ENCODE data around the gene CCDC182.

CCDC182 gene

GRCh38 chr17:57745242-57745641 is at the start of gene CCDC182:
Gene CCDC182 (minus strand): TSS chr17:57745299. CDS start chr17:57745272, 27 bp downstream.
- no peak for DNase-seq (ENCODE audit: extremely low read depth in 1 of 2, low read depth in 1 of 2)

GRCh38 chr17:57794841-57795240 is 49.7 kb upstream of the CCDC182 start:
- DNase-seq (ENCODE audit: extremely low read depth in 1 of 2, low read depth in 1 of 2): no peak

- DNase-seq (ENCODE audit: extremely low read depth in 1 of 2, low read depth in 1 of 2): no peak
Measured at GRCh38 chr17:57788725-57789124, 43.6 kb upstream of the CCDC182 start.

GRCh38 chr17:57785022-57785421 is 39.9 kb upstream of the CCDC182 start:
- no peak for DNase-seq (ENCODE audit: extremely low read depth in 1 of 2, low read depth in 1 of 2)

GRCh38 chr17:57784226-57784895 is 39.3 kb upstream of the CCDC182 start:
- DNase-seq (ENCODE audit: extremely low read depth in 1 of 2, low read depth in 1 of 2): no peak

GRCh38 chr17:57783338-57783742 is 38.2 kb upstream of the CCDC182 start:
- peak; percentile 55 to 66 for DNase-seq (ENCODE audit: extremely low read depth in 1 of 2, low read depth in 1 of 2)

- DNase-seq (ENCODE audit: extremely low read depth in 1 of 2, low read depth in 1 of 2): no peak
Measured at GRCh38 chr17:57782647-57783337, 37.7 kb upstream of the CCDC182 start.

- DNase-seq (ENCODE audit: extremely low read depth in 1 of 2, low read depth in 1 of 2): no peak
Measured at GRCh38 chr17:57782062-57782490, 37.0 kb upstream of the CCDC182 start.

- no peak for DNase-seq (ENCODE audit: extremely low read depth in 1 of 2, low read depth in 1 of 2)
Measured at GRCh38 chr17:57781386-57782061, 36.4 kb upstream of the CCDC182 start.

GRCh38 chr17:57779706-57780105 is 34.6 kb upstream of the CCDC182 start:
- no peak for DNase-seq (ENCODE audit: extremely low read depth in 1 of 2, low read depth in 1 of 2)

GRCh38 chr17:57778306-57778705 is 33.2 kb upstream of the CCDC182 start:
- no peak for DNase-seq (ENCODE audit: extremely low read depth in 1 of 2, low read depth in 1 of 2)

GRCh38 chr17:57776366-57776765 is 31.3 kb upstream of the CCDC182 start:
- DNase-seq (ENCODE audit: extremely low read depth in 1 of 2, low read depth in 1 of 2): no peak

- no peak for DNase-seq (ENCODE audit: extremely low read depth in 1 of 2, low read depth in 1 of 2)
Measured at GRCh38 chr17:57774872-57775271, 29.8 kb upstream of the CCDC182 start.

GRCh38 chr17:57773557-57773956 is 28.5 kb upstream of the CCDC182 start:
- DNase-seq (ENCODE audit: extremely low read depth in 1 of 2, low read depth in 1 of 2): no peak

- DNase-seq (ENCODE audit: extremely low read depth in 1 of 2, low read depth in 1 of 2): no peak
Measured at GRCh38 chr17:57772774-57773173, 27.7 kb upstream of the CCDC182 start.

- DNase-seq (ENCODE audit: extremely low read depth in 1 of 2, low read depth in 1 of 2): no peak
Measured at GRCh38 chr17:57767561-57767960, 22.5 kb upstream of the CCDC182 start.

- DNase-seq (ENCODE audit: extremely low read depth in 1 of 2, low read depth in 1 of 2): no peak
Measured at GRCh38 chr17:57766318-57766943, 21.3 kb upstream of the CCDC182 start.

- DNase-seq (ENCODE audit: extremely low read depth in 1 of 2, low read depth in 1 of 2): no peak
Measured at GRCh38 chr17:57762452-57763395, 17.6 kb upstream of the CCDC182 start.

GRCh38 chr17:57761887-57762286 is 16.8 kb upstream of the CCDC182 start:
- DNase-seq (ENCODE audit: extremely low read depth in 1 of 2, low read depth in 1 of 2): no peak

- DNase-seq (ENCODE audit: extremely low read depth in 1 of 2, low read depth in 1 of 2): no peak
Measured at GRCh38 chr17:57760046-57760445, 14.9 kb upstream of the CCDC182 start.
